ENCODE data around the gene FGF12.

Gene FGF12

GRCh38 chr3:192514081-192514753, 213.1 kb downstream of the FGF12 start:
- in situ Hi-C loops (cut with MboI; ENCODE audit: low sequenced_read_pairs): no loop called here

GRCh38 chr3:192505731-192506130, 221.6 kb downstream of the FGF12 start:
- in situ Hi-C loops (cut with MboI; ENCODE audit: low sequenced_read_pairs): no loop called here

GRCh38 chr3:192501401-192501800, 225.9 kb downstream of the FGF12 start:
- in situ Hi-C loops (cut with MboI; ENCODE audit: low sequenced_read_pairs): no loop called here

GRCh38 chr3:192496905-192497587, 230.3 kb downstream of the FGF12 start:
- in situ Hi-C loops (cut with MboI; ENCODE audit: low sequenced_read_pairs): no loop called here

GRCh38 chr3:192494174-192494573, 233.2 kb downstream of the FGF12 start:
- in situ Hi-C loops (cut with MboI; ENCODE audit: low sequenced_read_pairs): no loop called here

GRCh38 chr3:192490720-192491119, 236.6 kb downstream of the FGF12 start:
- in situ Hi-C loops (cut with MboI; ENCODE audit: low sequenced_read_pairs): no loop called here

- in situ Hi-C loops (cut with MboI; ENCODE audit: low sequenced_read_pairs): no loop called here
Observed at GRCh38 chr3:192489579-192489978, 237.8 kb downstream of the FGF12 start.

- in situ Hi-C loops (cut with MboI; ENCODE audit: low sequenced_read_pairs): no loop called here
Observed at GRCh38 chr3:192487033-192487432, 240.3 kb downstream of the FGF12 start.

DNA sequence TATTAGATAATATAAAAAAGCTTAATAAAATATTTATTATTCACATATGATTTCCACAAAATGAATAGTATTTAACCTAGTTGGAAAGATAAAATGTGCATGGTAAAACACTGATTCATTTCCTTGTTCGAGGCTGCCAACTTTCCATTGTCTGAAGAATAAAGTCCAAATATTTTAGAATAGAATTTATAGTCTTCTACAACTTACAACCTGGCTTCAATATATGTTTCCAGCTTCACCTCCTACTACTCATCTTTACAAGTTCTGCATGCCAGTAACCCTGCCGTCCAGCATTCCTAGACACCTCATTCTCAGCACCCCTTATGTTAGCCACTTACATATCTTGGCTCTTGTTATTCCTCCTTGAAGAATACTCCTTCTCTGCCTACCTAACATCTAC, 244.5 kb downstream of the FGF12 start:
- in situ Hi-C loops (cut with MboI; ENCODE audit: low sequenced_read_pairs): no loop called here

- in situ Hi-C loops (cut with MboI; ENCODE audit: low sequenced_read_pairs): no loop called here
Observed at GRCh38 chr3:192482391-192482790, 244.9 kb downstream of the FGF12 start.

DNA sequence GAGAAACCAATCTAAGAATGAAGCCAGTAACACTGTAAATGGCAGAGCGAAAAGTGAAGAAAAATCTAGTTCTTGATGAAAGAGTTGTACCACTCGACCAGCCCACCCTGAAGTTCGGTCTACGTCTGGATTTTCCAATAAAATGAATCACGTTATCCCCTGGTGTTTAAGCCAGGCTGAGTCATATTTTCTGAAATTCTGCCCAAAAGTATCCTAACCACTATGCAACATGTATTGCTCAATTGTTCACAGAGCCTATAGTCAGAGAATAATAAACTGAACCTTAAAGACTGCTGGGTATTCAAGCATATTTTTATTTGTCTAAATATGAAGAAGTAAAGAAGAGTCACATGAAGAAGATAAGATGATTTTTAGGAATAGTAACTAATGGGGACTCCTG, 245.7 kb downstream of the FGF12 start:
- in situ Hi-C loops (cut with MboI; ENCODE audit: low sequenced_read_pairs): no loop called here

- in situ Hi-C loops (cut with MboI; ENCODE audit: low sequenced_read_pairs): no loop called here
Observed at GRCh38 chr3:192467230-192468140, 259.9 kb downstream of the FGF12 start.

DNA sequence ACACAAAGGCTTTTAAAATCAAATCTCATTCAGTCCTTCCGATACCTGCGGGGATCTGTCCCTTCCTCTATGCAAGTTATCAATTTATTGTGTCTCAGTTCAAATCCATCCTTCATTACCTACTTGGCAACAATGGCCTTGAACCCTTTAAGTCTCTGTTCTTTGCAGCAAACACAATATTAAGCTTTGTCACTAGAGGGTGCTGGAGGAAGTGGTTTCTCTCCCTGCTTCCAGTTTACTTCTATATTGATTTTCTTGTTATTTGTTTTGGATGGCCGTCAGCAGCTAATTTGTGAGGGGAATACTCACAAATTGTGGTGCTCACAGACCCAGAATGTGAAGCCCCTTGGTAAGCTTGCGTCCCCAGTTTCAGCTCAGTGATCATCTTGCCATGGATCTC, 278.3 kb downstream of the FGF12 start:
- in situ Hi-C loops (cut with MboI; ENCODE audit: low sequenced_read_pairs): no loop called here

GRCh38 chr3:192445770-192446644, 281.3 kb downstream of the FGF12 start:
- in situ Hi-C loops (cut with MboI; ENCODE audit: low sequenced_read_pairs): no loop called here

GRCh38 chr3:192444791-192445106, 282.6 kb downstream of the FGF12 start:
- in situ Hi-C loops (cut with MboI; ENCODE audit: low sequenced_read_pairs): no loop called here

DNA sequence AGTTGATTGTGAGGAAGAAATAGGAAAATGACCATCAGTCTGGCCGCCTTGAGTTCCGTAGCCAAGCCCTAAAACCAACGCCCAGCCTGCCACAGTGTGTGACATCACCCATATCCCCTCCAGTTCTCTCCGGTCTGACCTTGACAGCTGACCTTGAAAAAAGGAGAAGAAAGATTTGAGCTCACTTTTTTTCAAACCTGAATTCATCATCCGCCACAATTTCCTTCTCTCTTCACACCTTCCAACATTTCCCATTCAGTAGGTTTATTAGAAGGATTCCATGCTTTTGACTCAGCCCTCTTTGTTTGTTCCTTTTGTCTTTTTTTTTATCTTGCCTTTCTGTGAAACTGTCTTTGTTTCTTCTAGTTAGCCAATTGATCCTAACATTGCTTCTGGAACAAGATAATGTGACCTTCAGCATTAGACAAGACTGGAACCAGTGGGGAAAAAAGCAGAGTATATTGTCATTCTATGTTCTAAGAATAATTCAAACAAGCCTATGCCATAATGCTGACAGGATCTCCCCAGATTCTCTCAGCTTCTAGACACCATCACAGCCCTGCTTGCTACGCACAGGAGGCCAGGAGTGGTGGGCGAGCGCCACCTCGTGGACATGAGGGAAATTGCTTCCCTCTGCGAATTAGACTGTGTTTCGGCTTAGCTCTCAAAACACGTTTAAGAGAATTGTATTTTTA, 283.1 kb downstream of the FGF12 start:
- in situ Hi-C loops (cut with MboI; ENCODE audit: low sequenced_read_pairs): no loop called here

- in situ Hi-C loops (cut with MboI; ENCODE audit: low sequenced_read_pairs): no loop called here
Observed at GRCh38 chr3:192435241-192435640, 292.1 kb downstream of the FGF12 start.

DNA sequence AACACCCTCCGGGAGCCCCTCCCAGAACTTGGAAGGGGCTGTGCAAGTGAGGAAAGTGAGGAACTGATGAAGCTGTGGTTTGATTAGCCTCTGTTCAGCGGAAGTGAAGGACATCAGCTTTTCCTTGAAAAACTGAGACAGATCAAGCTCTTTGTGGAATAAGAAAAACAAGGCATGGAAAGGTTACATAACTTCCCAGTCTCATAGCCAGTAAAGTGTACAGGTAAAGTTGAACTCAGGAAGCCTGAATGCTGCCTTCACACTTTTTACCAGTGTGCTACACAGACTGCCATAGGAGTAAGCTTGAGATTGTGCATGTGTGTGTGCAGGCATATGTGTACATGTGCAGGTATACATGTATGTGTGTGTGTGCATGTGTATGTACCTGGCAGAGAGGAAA, 293.2 kb downstream of the FGF12 start:
- in situ Hi-C loops (cut with MboI; ENCODE audit: low sequenced_read_pairs): no loop called here

DNA sequence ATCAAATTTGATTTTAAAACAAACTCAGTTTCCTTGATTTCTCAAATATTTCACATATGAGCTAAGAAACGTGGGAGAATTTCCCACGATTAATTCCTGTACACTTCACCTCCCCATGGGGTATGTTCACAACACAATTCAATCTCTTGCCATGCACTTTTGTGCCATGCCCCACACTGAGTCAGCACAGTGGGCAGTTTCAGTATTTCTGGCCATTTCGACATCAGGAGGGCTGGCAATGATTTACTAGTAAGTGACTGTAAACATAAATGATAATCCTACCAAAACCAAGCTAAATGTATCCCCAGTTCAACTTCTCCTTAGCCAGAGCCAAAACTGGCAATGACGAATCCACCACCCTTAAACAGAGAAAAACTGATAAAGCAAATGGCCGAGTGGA, 293.6 kb downstream of the FGF12 start:
- in situ Hi-C loops (cut with MboI; ENCODE audit: low sequenced_read_pairs): no loop called here

DNA sequence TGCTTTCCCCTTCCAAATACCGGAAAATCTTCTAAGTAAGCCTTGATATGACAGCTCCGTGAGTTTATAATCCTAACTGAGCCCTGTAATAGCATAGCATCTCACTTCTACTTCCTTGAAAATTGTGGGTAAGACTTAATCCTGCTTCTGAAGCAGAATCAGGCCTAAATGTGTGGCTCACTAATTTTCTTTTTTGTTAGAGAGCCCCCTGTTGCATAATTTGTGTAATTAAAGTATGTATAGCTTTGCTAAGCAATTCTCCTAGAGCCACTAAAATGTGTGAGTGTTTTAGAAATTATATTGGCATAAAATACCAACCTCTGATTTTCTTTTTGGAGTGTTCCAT, 304.4 kb downstream of the FGF12 start:
- in situ Hi-C loops (cut with MboI; ENCODE audit: low sequenced_read_pairs): no loop called here
